GM21367 (cell line): ENCODE data around the gene RAB36.

Source experiments
- ATAC-seq: cut with Tn5 transposase; IDR thresholded peaks from one replicate; pipeline ENCODE4 v1.9.1; 2021; ENCODE audit not compliant: unreplicated experiment

The RAB36 gene

GRCh38 chr22:23157560-23158515, 12.6 kb downstream of the RAB36 start:
- ATAC-seq, result no peak

- no peak for ATAC-seq
Measured at GRCh38 chr22:23158516-23159290, 13.4 kb downstream of the RAB36 start.

- ATAC-seq, result no peak
Measured at GRCh38 chr22:23159291-23159630, 14.0 kb downstream of the RAB36 start.

- ATAC-seq, result no peak
Measured at GRCh38 chr22:23161029-23161428, 15.8 kb downstream of the RAB36 start.

- ATAC-seq, result no peak
Measured at GRCh38 chr22:23161574-23161973, 16.3 kb downstream of the RAB36 start.

GRCh38 chr22:23163665-23164064, 18.4 kb downstream of the RAB36 start:
- no peak for ATAC-seq

- ATAC-seq, result no peak
Measured at GRCh38 chr22:23164091-23164490, 18.8 kb downstream of the RAB36 start.

- ATAC-seq, result no peak
Measured at GRCh38 chr22:23166042-23166831, 21.0 kb downstream of the RAB36 start.

- no peak for ATAC-seq
Measured at GRCh38 chr22:23166841-23167616, 21.8 kb downstream of the RAB36 start.

- no peak for ATAC-seq
Measured at GRCh38 chr22:23168391-23169042, 23.2 kb downstream of the RAB36 start.

- no peak for ATAC-seq
Measured at GRCh38 chr22:23169043-23169406, 23.7 kb downstream of the RAB36 start.

GRCh38 chr22:23175817-23176644, 30.8 kb downstream of the RAB36 start:
- no peak for ATAC-seq

GRCh38 chr22:23176645-23177027, 31.4 kb downstream of the RAB36 start:
- no peak for ATAC-seq

GRCh38 chr22:23177197-23177596, 31.9 kb downstream of the RAB36 start:
- no peak for ATAC-seq

- ATAC-seq, result no peak
Measured at GRCh38 chr22:23178512-23179254, 33.4 kb downstream of the RAB36 start.

GRCh38 chr22:23179381-23180299, 34.4 kb downstream of the RAB36 start:
- no peak for ATAC-seq

GRCh38 chr22:23180301-23180892, 35.1 kb downstream of the RAB36 start, which contains the start of gene BCR:
BCR (plus strand) TSS chr22:23180509; CDS start chr22:23180961, 452 bp downstream.
- no peak for ATAC-seq
